GM12873 (cell line): ENCODE measurements around the gene PSENEN.

Experiments
- TF ChIP-seq, protein P1 (sequence below): IDR thresholded peaks from 2 replicates; pipeline ENCODE4 v1.5.1; 2012; ENCODE audit warnings: low read depth, mild to moderate bottlenecking, moderate library complexity, low read length, control low read depth; ENCODE audit not compliant: insufficient read depth; ENCODE audit errors: missing control alignments

PSENEN gene

DNA sequence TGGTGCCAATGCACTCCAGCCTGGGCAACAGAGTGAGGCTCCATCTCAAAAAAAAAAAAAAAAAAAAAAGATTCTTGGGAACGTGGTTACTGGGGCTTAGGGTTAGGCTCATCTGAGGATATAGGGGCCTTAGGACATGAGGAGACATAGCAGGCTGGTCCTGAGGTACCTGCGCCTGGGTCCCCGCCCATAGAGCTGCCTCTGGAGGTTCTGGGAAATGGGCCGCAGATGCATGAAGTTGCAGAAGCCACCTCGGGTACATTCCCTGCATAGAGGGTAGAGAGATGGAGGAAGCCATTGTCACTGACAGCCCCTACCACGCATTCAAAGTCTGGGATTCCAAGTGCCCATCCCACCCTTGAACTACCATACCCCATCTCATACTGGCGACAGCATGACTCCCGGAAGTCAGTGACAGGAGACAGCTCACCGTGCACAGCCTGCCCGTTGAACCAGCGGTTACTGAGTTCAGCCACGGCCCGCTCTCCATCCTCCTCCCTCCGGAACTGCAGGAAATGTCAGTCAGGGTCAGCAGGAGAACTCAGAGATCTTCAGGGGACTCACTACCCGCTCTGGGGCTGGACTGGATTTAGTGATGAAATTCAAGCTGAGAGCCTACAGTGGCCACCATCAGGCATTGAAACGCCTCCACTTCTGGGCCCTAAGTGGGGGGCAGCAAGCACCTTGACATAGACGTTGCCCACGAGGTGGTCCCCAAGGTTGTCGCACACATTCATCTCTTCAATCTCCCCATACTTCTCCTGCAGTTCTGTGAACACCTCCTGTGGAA, 1.6 kb upstream of the PSENEN start:
- TF ChIP-seq, protein P1, sequence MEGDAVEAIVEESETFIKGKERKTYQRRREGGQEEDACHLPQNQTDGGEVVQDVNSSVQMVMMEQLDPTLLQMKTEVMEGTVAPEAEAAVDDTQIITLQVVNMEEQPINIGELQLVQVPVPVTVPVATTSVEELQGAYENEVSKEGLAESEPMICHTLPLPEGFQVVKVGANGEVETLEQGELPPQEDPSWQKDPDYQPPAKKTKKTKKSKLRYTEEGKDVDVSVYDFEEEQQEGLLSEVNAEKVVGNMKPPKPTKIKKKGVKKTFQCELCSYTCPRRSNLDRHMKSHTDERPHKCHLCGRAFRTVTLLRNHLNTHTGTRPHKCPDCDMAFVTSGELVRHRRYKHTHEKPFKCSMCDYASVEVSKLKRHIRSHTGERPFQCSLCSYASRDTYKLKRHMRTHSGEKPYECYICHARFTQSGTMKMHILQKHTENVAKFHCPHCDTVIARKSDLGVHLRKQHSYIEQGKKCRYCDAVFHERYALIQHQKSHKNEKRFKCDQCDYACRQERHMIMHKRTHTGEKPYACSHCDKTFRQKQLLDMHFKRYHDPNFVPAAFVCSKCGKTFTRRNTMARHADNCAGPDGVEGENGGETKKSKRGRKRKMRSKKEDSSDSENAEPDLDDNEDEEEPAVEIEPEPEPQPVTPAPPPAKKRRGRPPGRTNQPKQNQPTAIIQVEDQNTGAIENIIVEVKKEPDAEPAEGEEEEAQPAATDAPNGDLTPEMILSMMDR, result no peak

DNA sequence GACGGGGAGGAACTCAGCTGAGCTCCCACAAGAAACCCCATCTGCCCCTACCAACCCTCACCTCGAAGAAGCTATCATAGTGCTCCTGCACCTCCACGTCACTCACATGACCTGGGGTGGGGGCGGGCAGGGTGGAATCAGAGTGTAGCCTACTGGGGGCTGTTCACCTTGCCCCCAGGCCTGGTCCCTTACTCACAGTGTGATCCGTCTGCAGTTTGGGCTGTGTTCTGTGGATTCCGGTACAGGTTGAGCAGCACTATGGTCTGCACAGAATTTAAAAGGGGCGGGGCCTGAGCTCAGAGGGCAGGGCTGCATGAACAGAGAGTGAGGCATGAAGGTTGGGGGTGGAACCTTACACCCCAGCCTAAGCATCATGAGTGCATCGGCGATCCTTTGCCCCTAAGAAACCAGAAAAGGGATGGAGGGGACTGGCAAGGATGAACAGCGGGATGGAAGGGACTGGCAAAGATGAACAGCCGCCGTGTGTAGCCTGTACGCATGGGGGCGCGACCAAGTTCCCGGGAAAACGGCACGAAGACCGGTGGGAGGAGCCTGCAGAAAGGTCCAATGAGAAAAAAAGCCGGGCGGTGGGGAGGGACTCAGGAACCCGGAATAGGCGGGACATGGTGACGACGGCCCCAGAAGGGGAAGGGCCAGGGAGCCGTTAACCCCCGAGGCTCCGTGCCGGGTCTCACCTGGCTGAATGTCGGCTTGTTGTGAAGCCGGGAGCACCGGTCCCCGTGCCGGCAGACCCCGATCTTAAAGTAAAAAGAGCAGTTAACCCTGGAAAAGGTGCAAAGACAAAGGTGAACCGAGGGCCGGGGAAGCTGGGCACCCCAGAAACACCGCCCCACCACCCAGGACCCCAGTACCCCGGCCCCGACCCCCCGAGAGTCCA, 772 bp upstream of the PSENEN start:
- TF ChIP-seq, protein P1, result peak; percentile 26

DNA sequence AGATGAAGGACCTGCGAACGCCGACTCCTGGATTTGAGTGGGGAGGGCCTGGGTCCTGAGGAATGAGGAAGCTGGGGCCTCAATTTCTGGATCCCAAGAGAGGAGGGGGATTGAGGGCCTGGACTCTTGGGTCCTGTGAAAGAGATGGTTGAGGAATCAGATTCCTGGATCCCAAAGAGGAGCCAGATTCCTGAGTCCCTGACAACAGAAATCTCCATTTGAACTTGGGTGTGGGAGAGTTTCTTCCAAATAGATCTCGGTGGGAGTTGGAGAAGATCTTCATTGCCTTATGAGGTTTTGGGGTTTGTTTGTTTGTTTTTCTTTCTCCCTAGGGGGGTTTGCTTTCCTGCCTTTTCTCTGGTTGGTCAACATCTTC, 624 bp downstream of the PSENEN start:
- TF ChIP-seq, protein P1, result no peak

DNA sequence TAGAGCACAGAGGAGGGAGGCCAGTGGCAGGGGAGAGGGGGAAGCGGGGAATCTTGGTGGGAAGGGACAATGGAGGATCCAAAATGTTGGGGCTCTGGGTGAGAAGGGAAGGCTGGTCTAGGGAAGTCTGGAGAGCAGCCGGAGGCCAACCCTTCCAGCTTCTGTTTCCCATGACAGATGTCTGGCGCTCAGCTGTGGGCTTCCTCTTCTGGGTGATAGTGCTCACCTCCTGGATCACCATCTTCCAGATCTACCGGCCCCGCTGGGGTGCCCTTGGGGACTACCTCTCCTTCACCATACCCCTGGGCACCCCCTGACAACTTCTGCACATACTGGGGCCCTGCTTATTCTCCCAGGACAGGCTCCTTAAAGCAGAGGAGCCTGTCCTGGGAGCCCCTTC, 1.1 kb downstream of the PSENEN start:
- TF ChIP-seq, protein P1, result no peak

DNA sequence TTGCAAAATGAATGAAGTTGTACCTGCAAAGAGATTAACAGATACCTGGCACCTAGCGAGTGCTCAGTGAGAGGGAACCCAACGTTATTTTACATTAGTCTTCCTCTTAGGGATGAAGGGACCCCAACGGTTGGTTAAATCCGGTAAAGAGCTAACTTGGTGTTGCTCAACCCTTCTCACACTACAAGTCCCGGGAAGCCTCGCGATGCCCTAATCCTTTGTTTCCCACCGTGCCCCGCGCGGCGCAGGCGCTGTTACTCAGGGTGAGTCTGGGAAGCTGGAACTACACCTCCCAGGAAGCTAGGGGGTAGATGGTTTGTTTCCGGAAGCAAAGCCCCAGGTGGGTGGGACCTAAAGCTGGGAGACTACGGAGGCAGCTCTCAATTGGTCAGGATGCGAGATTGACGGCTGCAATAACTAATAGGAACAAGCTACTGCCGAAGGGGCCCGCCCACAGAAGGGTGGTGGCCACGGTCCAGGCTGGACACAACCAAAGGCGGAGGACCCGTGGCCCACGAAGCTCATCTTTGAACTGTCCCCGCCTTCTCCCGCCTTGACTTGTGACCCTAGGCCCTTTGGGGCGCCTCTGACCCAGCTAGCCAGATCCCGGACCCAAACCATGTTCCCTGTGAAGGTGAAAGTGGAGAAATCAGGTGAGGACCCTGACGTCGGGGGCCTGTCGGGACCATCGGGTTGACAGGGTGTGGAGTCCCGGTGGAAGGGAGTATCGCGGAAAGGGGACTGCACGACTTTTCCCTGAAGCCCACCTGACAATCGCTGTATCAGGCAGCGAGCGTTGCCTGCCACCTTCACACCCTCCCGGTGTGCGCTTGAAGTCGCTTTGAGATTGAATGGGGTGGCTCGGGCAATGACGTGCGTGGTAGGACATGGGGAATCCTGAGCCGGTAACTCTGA, 2.9 kb downstream of the PSENEN start, which contains the start of gene LIN37:
Gene LIN37 (plus strand): TSS at position 471 of the 915 bp plus-strand sequence. CDS start 149 bp downstream, at position 620.
- TF ChIP-seq, protein P1, result no peak

DNA sequence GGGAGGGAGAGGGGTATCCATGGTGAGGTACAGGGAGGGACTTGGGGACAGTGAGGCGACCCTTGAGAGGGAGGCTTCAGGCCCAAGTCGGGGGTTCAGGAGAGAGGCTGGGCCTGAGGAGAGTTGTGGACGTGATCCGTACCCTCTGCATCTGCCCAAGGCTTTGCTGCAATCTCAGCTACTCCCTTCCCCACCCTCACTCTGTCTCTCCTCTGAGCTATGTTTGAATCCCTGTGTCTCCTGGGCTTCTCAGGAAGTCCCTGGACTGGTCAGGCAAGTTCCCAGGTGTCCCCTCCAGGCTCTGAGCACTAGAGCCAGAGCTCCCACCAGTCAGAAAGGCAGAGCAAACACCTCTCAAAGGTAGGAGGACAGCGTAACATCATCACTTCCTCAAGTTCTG, 4.7 kb downstream of the PSENEN start:
- TF ChIP-seq, protein P1, result no peak
